Sigmoid colon (tissue), 4 donors: ENCODE measurements around the gene PTPN3.
"Not testable (repeated sequence)": the region's sequence is repeated elsewhere in the genome, so short reads cannot be mapped to it uniquely, and the experiment has no call there.

Experiments
- CTCF ChIP-seq, 4 experiments: fragments of 450-650 bp in 3 of 4; fragments of 200-600 bp in 1 of 4; IDR thresholded peaks; one replicate each; pipeline ENCODE4 v1.5.1; 2016 to 2019; ENCODE audit warnings: antibody characterized with exemption in 4 of 4, mild to moderate bottlenecking in 3 of 4, moderate library complexity in 2 of 4
- EP300 ChIP-seq, 4 donors: sonication (generic); formaldehyde crosslinking; IDR thresholded peaks; one replicate each; pipeline ENCODE4 v1.6.1; 2017; ENCODE audit warnings: antibody characterized with exemption in 4 of 4
- POLR2A ChIP-seq, 2 donors: fragments of 450-650 bp; IDR thresholded peaks; one replicate each; pipeline ENCODE4 v1.6.1; 2016; ENCODE audit warnings: antibody characterized with exemption in 2 of 2, mild to moderate bottlenecking in 2 of 2, moderate library complexity in 2 of 2
- POLR2AphosphoS5 ChIP-seq, 4 donors: sonication (generic); formaldehyde crosslinking; IDR thresholded peaks; one replicate each; pipeline ENCODE4 v1.6.1; 2017; ENCODE audit warnings: antibody characterized with exemption in 4 of 4

- TF ChIP-seq CTCF, EP300, POLR2A, POLR2AphosphoS5 (IDR thresholded peaks at IDR 0.05): not testable (repeated sequence)
These were observed 46.8 kb upstream of the PTPN3 start for GRCh38 chr9:109544954-109545353.
